GM18526 (cell line): ENCODE results near the gene ADH7.

ENCODE experiments used
- POLR2A ChIP-seq: IDR thresholded peaks from 3 replicates; pipeline ENCODE4 v1.6.1; 2011; ENCODE audit not compliant: insufficient read length; ENCODE audit errors: extremely low read depth

ADH7 gene

GRCh38 chr4:99399017-99399416 is 36.1 kb downstream of the ADH7 start:
- TF ChIP-seq POLR2A = no peak

- no peak for TF ChIP-seq POLR2A
Measured at GRCh38 chr4:99395595-99396364, 39.4 kb downstream of the ADH7 start.

- no peak for TF ChIP-seq POLR2A
Measured at GRCh38 chr4:99394896-99395295, 40.2 kb downstream of the ADH7 start.

- TF ChIP-seq POLR2A = no peak
Measured at GRCh38 chr4:99390055-99390454, 45.1 kb downstream of the ADH7 start.

GRCh38 chr4:99389606-99390005 is 45.5 kb downstream of the ADH7 start:
- TF ChIP-seq POLR2A = no peak

- TF ChIP-seq POLR2A = no peak
Measured at GRCh38 chr4:99383833-99384392, 51.2 kb downstream of the ADH7 start.

GRCh38 chr4:99383399-99383798 is 51.7 kb downstream of the ADH7 start:
- TF ChIP-seq POLR2A = no peak

- TF ChIP-seq POLR2A = no peak
Measured at GRCh38 chr4:99382745-99383360, 52.3 kb downstream of the ADH7 start.

- TF ChIP-seq POLR2A = no peak
Measured at GRCh38 chr4:99381588-99382175, 53.5 kb downstream of the ADH7 start.

GRCh38 chr4:99379571-99379970 is 55.6 kb downstream of the ADH7 start:
- no peak for TF ChIP-seq POLR2A

- TF ChIP-seq POLR2A = no peak
Measured at GRCh38 chr4:99378876-99379275, 56.3 kb downstream of the ADH7 start.

GRCh38 chr4:99366491-99366890 is 68.7 kb downstream of the ADH7 start:
- TF ChIP-seq POLR2A = no peak

GRCh38 chr4:99362768-99363167 is 72.4 kb downstream of the ADH7 start:
- no peak for TF ChIP-seq POLR2A
